ENCODE data around the gene CEMIP.

CEMIP gene

DNA sequence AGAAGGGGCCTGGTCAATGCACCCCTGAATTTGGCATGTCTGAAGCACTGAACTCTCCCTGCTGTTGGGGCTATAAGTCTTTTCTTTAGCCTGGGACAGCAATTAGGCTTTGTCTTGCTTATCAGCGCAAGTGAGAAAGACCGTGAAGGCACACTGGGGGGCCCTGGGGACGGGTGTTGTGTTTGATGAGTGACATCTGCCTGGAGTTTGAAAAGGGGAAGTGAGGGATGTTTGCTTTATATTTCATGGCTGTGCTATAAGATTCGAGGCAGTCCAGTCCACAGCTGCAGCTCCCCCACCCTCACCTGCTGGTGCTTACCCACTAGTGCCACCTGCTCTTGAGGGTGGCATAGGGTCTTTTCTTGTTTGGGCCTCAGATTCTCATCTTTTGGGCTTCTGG is 44.8 kb downstream of the CEMIP start:
- no peak for DNase-seq (ENCODE audit: low read depth in 2 of 2)

DNA sequence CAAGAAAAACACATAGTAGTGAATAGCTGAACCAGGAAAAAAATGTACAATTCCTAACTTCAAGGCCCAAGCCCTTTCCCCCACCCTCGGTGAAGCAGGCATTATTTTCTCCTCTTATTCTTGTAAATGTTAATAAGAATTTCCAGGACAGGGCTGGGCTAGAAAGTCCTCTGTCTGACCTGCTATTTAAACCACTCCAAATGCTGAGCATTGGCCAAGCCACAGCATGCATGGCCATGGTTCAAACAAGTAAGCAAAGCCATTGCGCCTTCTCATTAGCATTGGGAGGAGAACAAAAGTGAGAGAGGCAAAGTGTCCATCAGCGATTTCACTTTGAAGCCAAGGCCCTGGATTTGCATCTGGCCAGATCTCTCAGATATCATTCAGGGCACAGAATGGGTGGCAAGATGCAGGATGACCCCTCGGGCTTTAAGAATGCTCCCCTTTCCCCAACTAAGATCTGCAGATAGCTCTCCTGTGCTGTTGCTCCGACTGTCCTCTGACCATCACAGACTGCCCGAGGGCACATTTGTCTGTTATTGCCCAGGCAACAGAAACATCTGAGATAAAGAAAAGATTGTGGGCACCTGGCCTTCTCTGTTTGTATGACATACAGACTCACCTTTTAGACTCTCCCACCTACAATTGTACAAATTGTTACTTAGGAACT is 46.3 kb downstream of the CEMIP start:
- no peak for DNase-seq (ENCODE audit: low read depth in 2 of 2)

DNA sequence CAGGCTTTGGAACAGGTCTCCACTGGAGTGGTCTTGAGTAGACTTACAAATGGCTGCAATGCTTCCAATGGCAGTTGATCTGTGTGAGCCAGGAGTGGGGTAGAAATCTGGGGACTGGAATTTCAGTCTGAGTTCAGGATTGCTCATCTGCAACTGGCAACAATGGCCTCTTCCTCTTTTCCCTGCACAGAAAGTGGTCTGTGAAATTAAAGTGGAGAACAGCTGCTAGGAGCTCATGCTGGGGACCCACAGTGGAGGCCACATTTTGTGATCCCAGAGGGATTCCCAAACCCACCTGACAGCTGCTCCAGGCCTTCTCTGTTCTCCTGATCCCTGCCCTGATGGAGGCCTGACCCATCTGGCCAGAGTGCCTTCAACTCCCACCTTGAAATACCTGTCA is 49.6 kb downstream of the CEMIP start:
- no peak for DNase-seq (ENCODE audit: low read depth in 2 of 2)

DNA sequence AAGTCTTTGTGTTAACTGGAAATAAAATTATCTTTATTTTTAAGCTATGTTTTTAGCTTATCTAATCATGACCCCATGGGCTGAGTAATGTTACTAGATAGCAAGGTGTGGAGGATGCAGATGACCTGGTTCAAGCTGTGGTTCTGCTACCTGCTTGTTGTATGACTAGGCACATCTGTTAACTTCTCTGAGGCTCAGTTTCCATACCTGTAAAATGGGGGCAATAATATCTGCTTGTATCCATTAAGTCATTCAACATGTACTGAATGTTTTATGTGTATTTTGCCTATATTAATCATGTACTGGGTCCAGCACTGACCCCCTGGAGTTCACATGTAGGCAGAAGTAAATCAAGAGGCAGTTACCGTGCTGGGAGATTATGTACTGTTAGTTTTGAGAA is 51.5 kb downstream of the CEMIP start:
- no peak for DNase-seq (ENCODE audit: low read depth in 2 of 2)

DNA sequence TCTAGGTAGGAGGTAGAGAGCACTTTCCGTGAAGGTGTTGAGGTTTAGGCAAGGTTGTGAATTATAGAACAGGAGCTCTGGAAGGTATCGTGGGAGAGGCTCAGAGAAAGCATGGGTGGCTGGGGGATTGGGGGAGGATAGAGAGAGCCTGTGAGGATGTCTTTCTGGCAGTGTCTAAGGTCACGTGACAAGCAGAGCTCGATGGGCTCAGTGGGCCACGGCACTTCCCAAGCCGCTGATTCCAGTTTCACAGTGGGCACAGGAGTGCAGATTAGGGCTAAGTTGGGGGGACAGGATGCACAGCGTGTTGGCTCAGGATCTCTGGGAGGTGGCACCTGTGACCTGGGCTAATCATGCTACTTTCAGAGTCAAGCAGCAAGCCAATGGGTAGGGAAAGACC is 52.0 kb downstream of the CEMIP start:
- no peak for DNase-seq (ENCODE audit: low read depth in 2 of 2)

DNA sequence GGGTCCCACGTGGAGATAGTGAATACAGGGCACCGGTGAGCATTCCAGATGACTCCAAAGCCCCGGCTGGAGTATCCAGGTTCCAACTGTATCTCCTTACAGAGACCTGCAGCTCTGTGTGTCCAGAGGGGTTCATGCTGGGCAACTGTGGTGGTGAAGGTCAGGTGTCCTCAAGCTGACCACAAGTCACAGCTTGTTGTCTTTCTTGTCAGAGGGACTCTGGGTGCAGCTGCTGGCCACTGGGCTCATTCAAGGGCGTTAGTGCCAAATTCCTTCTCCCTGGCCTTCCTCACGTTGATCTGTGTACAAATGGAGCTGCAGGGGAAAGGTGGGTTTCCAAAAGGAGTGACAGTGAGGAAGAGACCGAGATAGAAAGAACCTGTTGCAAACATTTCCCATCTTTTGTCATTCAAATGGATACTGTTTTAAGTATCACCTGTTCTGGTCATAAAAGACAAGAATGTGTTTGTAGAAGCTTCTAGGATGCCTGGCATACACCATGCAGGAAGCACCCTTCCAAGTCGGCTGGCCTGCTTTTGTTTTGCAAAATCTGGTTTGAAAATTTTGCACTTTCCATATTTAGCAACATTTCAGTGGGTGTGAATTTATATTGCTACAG is 52.5 kb downstream of the CEMIP start:
- no peak for DNase-seq (ENCODE audit: low read depth in 2 of 2)

DNA sequence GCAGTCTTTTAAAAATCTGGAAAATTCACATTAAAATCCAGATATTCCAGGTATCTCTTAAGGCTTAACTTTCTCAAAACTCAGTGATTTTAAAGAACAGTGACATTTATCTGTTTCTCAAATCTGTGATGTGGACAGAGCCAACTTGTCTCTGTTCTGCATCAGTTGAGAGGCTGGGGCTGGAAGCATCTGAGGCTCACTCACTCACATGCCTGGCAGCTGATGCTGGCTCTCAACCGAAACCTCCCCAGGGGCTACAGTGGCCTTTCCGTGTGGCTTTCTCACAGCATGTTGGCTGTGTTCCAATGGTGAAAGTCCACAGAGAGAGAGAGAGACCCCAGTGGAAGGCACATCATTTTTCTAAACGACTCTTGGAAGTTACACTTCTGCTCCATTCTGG is 53.5 kb downstream of the CEMIP start:
- DNase-seq (ENCODE audit: low read depth in 2 of 2) = no peak

DNA sequence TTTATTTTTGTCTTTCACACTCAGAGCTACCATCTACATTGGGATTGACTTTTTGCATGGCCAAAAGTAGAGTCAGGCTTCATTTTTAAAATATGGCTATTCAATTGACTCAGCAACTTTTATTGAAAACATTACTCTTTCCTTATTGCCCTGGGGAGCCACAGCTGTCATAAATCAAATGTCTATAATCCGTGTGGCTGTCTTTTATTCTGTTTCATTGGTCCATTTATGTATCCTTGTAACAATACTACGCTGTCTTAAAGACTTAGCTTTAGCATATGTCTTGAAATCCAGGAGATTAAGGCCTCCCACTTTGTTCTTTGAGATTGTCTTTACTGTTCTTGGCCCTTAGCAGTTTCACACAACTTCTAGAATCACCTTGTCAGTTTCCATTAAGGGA is 55.2 kb downstream of the CEMIP start:
- no peak for DNase-seq (ENCODE audit: low read depth in 2 of 2)

DNA sequence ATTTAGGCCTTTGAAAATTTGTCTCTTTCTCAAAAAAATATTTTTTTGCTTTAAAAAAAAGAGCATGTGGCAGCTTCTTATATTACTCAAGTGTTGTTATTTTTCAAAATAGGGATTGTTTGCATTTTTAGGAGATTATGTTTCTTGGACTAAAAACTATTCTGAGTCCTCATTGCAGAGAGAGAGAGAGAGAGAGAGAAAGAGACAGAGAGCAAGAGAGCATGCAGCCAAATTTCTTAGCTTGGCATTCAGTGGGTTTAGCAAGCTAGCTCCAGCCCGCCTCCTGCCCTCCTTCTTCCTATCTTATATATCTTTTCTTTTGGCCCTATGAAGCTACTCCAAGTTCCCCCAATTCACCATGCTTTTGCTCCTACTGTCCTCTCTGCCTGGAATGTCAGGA is 55.7 kb downstream of the CEMIP start:
- DNase-seq (ENCODE audit: low read depth in 2 of 2) = no peak

DNA sequence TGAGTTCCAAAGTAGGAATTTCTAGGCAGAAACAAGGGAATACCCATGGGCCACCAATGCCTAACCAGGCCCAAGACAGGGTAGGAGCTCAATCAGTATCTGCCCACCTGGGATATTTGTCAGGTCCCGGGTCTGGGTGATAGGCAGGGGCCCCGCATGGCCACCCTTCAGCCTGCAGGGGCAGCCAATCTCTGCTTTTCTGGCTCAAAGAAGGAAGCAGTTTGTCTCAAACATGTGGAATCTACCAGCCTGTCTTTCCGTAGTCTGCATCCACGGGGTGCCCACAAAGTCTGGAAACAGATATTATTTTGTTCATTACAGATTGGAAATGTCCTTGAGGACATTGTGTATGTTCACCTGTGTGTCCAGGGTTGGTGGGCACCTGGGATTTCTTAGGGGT is 56.2 kb downstream of the CEMIP start:
- no peak for DNase-seq (ENCODE audit: low read depth in 2 of 2)

DNA sequence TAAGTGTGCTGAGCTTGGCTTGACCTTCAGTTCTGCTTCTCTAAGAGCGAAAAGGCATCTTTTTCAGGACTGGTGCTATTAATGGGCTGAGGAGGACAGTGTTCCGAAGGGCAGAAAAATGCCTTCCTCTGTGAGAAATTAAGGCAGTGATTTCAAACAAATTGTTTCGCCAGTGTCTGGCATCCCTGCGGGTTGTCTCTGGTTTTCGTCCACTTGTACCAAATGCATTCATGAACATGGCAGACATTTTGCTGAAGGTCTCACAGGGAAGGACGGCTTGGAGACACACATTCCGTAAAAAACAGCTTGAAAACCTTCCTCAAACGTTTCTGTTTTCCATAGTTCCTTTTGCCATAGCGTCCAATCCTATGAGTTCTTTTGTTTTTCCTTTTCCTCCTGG is 57.1 kb downstream of the CEMIP start:
- no peak for DNase-seq (ENCODE audit: low read depth in 2 of 2)

DNA sequence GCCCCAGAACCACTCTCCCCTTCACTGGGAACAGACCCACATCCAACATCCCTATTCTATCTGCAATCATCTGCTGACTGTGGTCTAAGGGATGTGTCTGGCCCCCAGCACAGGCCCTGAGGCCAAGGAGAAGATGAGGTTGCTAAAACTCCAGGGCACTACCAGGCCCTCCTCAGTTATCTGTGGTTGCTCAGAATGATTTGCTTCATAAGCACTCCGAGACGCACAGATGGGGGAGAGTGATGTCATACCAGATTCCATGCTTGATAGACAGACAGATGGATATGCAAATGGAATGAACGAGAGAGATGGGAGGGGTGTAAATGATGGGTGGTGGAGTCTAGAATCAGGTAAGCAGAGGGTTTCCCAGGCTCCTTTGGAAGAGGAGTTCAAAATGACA is 57.8 kb downstream of the CEMIP start:
- DNase-seq (ENCODE audit: low read depth in 2 of 2) = no peak

DNA sequence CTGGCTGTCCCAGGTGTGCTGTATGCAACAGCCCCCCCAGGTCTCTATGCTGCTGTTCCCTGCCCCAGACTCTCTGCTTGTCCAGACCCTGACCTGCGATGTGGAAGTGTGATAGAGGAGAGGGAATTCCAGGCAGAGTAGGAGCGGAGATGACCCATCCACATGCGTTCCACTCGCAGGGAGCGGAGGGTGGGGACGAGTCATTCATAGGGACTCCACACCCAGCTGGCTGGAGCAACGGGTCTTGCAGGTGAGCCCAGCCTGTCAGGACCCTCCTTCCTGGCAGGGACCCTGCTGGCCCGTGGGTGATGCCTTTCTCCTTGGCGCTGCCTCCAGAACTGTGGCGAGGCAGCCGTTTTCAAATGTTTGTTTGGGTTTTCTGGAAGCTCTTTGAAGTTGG is 58.8 kb downstream of the CEMIP start:
- DNase-seq (ENCODE audit: low read depth in 2 of 2) = no peak

DNA sequence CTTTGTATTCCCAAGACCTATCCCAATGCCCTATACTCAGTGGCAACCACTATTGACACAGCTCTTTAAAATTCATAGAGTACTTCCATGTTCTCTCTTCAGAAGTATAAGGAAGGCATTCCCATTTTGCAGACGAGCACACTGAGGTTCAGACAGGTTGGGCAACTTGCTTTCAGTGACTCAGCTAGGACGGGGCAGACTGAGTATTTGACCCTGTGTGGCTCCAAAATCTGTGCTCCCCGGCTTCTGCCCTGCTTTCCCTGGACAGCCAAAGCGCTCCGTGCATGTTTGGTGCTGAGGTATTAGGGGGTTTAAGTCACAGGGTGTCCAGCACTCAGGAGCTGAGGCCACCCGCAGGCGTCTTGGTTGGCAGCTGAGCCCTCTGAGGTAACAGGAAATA is 59.5 kb downstream of the CEMIP start:
- no peak for DNase-seq (ENCODE audit: low read depth in 2 of 2)

DNA sequence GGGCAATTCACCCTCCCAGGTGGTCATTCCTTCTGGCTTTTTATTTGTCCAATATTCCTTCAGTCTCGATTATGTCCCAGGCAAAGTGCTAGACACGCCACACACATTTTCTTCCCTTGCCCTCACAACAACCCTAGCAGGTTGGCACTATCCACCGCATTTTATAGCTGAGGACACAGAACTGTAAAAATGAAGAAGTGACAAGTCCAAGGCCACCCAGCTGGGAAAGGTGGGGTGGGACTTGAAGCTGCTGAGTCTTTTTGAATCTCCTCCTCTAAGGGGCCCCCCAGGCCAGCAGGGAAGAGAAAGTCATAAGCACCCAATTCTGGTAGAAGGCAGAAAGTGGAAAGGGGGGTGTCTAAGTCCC is 60.6 kb downstream of the CEMIP start:
- no peak for DNase-seq (ENCODE audit: low read depth in 2 of 2)

DNA sequence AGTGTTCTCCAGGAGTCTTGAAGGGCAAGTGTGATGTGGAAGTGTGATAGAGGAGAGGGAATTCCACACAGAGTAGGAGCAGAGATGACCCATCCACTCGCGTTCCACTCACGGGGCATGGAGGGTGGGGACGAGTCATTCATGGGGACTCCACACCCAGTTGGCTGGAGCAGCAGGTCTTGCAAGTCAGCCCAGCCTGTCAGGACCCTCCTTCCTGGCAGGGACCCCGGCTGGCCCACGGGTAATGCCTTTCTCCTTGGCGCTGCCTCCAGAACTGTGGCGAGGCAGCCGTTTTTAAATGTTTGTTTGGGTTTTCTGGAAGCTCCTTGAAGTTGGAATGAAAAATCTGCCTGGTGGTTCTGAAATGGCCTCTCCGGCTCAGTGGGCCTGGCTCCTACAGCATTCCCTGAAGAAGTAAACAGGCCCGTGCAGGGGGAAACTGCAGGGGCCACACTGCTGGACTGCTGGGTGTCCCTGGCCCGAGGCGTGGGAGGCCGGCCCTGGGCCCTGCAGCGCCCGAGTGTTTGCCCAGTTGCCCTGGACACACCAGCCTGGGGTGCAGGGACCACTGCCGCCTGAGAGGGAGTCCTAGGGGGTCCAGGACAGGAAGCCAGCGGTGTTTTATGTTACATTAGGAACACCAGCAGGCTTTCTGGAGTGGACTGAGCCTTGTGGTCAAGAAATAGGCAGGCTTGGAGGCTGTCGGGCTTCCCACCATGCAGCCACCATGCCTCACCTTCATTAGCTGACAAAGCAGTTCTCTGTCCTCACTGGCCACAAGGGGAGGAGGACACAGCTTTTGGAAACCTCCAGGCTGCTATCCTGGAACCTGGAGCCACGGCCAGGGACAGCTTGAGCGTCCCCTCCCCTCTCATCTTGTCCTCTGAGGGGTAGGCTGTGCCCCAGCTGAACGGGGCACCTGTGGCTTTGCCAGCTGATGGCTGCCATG is 61.3 kb downstream of the CEMIP start:
- DNase-seq (ENCODE audit: low read depth in 2 of 2) = no peak

DNA sequence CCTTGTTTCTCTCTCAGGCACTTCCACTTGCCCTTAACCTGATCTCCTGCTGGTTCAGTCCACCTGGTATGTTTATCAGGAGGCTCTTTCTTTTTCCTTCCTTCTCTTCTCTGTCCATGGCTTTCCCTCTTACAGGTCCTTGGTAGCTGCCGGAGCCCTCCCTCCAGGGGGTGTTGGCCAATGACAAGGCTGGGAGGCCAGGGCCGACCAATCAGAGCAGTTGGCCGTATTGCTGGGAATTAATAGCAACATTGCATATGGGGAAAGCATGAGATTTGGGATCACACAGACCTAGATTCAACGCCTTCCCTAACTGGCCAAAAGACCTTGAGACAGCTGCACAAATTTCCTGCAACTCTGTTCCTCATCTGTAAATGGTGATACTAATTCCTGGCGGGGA is 62.4 kb downstream of the CEMIP start:
- DNase-seq (ENCODE audit: low read depth in 2 of 2) = no peak

DNA sequence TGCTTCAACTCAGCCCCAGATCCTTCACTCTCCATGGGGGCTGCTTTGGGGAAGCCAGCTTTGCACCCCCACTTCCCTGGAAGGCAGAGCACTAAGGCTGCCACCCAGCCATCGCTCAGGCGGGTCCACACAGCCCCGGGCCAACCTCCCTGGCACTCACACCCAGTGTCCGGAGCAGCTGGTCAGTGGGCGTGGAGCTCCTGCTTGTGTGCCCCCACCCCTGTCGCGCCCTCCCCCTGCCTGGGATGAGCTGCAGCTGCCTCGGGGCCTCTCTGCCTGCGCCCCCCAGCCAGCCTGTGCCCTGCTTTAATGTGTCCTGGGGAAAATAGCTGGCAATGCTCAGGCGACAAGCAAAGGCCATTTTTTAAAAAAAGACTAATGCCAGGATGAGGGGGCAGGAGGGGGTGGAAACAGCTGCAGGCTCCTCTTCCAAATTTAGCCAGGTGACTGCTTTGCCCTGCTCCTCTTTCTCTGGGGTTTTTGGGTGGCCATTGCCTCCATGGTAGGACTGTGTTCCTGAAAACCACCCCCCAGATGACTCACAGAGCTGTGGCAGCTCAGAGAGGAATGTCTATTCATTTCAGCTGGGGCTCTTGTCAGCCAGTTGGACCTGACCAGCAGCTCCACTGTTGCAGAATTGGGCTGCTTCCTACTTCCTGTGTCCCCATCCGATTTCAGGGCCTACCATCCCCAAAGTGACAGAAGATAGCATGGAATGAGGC is 65.0 kb downstream of the CEMIP start:
- no peak for DNase-seq (ENCODE audit: low read depth in 2 of 2)

DNA sequence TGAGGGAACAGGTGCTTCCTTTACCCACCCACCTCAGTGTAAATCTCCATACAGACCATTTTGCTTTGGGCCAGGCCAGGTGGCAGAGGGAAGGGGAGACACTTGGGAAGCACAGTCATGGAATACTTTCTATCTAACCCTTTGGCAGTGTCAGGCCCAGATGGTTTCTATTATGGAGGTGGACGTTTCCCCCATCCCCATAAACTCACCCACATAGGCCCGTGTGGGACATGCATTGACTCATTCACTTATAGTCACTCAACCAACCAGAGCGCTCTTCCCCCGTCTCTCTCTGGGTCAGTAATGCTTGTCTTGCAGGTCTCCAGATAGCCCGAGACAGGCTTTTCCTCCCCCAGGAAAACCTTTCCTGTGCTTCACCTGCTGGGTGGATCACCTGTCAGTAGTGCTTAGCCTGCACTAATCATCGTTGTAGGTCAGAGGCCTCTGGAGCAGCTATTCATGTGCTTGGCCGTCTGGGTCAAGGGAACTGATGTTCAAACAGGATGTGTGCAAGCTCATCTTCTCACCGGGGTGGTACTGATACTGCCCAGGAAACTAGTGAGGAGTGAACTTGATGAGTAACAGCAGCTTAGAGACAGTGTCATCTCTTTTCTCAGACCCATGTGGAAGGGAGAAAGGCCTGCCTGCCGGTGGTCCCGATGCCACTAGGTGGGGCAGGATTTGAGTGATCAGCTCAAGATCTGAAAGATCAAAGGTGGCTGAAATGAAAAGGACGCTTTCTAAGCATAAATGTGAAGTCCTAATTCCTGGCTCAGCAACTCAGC is 67.1 kb downstream of the CEMIP start:
- DNase-seq (ENCODE audit: low read depth in 2 of 2) = no peak

DNA sequence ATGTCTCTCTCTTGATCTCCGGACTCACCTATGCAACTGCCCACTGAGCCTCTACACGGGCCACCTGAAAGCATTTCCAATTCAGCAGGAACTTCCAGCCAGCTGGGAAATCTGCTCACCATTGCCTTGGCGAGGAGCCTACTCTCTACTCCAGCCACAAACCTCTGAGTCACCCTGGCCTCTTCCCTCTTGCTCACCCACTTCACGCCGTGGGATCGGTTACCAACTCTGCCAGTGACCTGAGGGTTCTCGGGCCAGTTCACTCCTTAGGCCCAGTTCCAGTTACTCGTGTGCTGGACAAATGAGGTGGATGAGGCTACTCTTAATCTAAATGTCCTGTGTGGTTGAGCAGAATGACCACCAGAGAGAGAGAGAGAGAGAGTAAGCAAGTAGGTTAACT is 70.1 kb downstream of the CEMIP start:
- no peak for DNase-seq (ENCODE audit: low read depth in 2 of 2)

DNA sequence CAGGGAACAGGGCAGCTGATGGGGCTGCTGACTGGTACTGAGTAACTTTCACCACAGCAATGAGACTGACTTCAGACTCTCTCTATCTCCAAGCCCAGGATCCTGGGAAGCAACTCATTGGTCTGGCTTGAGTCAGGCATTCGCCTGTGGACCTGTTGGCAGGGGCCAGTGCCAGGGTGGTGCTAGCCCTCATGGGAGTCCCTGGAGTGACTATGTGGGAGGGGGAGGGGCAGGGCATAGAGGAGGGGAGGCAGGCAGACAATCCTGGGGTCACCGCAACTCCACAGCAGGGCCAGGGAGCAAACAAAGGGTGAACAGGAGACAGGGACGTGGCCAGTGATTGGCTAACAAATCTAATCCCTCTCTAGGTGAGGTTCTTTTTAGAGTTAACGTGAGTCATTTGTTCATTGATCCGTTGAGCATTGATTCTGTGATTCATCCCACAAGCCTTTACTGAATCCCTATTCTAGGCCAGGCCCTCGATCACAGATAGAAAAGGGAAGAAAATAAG is 71.8 kb downstream of the CEMIP start:
- no peak for DNase-seq (ENCODE audit: low read depth in 2 of 2)
